OCI-LY7 (cell line): ENCODE results near the gene OR1F1. TPM values are rescaled to one million over a fixed set of nuclear protein-coding genes. Genes with fewer than 3 reads are reported as not detected.
"Not testable (repeated sequence)": the region's sequence is repeated elsewhere in the genome, so short reads cannot be mapped to it uniquely, and the experiment has no call there.

Source experiments
- BruUV-seq: library from RNA; stranded (reverse); fragments of 400-500 nt; replicated peaks from 2 replicates; lab custom pipeline; 2021; lab: Mats Ljungman, UMichigan
- CTCF ChIA-PET: fragments of 300-600 bp; sonication (Branson Sonifier 250); formaldehyde crosslinking; loops from one replicate; lab custom pipeline; 2022; ENCODE audit warnings: antibody characterized with exemption; ENCODE audit not compliant: unreplicated experiment; lab: Charles Lee
- POLR2A ChIA-PET: fragments of 300-600 bp; sonication (Branson Sonifier 250); formaldehyde crosslinking; loops from one replicate; lab custom pipeline; 2022; ENCODE audit warnings: antibody characterized with exemption; lab: Charles Lee
- DNase-seq: peaks from one replicate; pipeline ENCODE4 v3.0.0-alpha.2; 2015; ENCODE audit warnings: low spot score
- H2AFZ ChIP-seq: fragments of 200-600 bp; sonication (generic), shearing (Covaris generic); 2 replicates; pipeline ENCODE4 v1.6.1; 2014; ENCODE audit warnings: mild to moderate bottlenecking, antibody characterized with exemption, low read length, moderate library complexity
- H3K27ac ChIP-seq: fragments of 200-600 bp; sonication (generic); 2 replicates; pipeline ENCODE4 v1.5.1; 2014; ENCODE audit warnings: mixed run types, low read depth, mild to moderate bottlenecking, moderate library complexity, low read length, inconsistent platforms; ENCODE audit not compliant: poor library complexity, severe bottlenecking
- H3K36me3 ChIP-seq: fragments of 200-600 bp; sonication (generic); 2 replicates; pipeline ENCODE4 v1.6.1; 2014; ENCODE audit warnings: mild to moderate bottlenecking, antibody characterized with exemption, low read length, moderate library complexity, mixed read lengths; ENCODE audit not compliant: insufficient read depth
- H3K4me1 ChIP-seq: fragments of 200-600 bp; sonication (generic); 2 replicates; pipeline ENCODE4 v1.5.1; 2014; ENCODE audit warnings: mild to moderate bottlenecking, low read length; ENCODE audit not compliant: insufficient read depth, poor library complexity, severe bottlenecking
- H3K4me2 ChIP-seq: fragments of 200-600 bp; sonication (generic); 2 replicates; pipeline ENCODE4 v1.6.1; 2014; ENCODE audit warnings: mild to moderate bottlenecking, low read length
- H3K4me3 ChIP-seq: fragments of 200-600 bp; sonication (generic); 2 replicates; pipeline ENCODE4 v1.5.1; 2014; ENCODE audit warnings: mild to moderate bottlenecking, low read depth, low read length; ENCODE audit not compliant: poor library complexity, severe bottlenecking
- H3K79me2 ChIP-seq: fragments of 200-600 bp; sonication (generic); 2 replicates; pipeline ENCODE4 v1.6.1; 2016; ENCODE audit warnings: low read depth, mild to moderate bottlenecking, low read length, moderate library complexity, mixed read lengths; ENCODE audit not compliant: insufficient read depth
- H3K9me2 ChIP-seq: fragments of 200-600 bp; sonication (generic); 2 replicates; pipeline ENCODE4 v1.6.1; 2016; ENCODE audit warnings: mild to moderate bottlenecking, low read length, mixed read lengths; ENCODE audit not compliant: insufficient read depth
- H3K9me3 ChIP-seq: fragments of 200-600 bp; sonication (generic); 2 replicates; pipeline ENCODE4 v1.6.1; 2014; ENCODE audit warnings: mild to moderate bottlenecking, mixed run types, low read length, mixed read lengths
- H4K20me1 ChIP-seq: fragments of 200-600 bp; sonication (generic); 2 replicates; pipeline ENCODE4 v1.6.1; 2014; ENCODE audit warnings: mild to moderate bottlenecking, antibody characterized with exemption, low read length, moderate library complexity, mixed read lengths; ENCODE audit not compliant: insufficient read depth
- EZH2phosphoT487 ChIP-seq: fragments of 200-600 bp; sonication (generic); IDR thresholded peaks from 2 replicates; pipeline ENCODE4 v1.6.1; 2018; ENCODE audit warnings: low read depth, borderline replicate concordance, mild to moderate bottlenecking, mixed run types, antibody characterized with exemption, low read length, moderate library complexity, mixed read lengths
- intact Hi-C: fragments of 100-400 bp; cut with micrococcal nuclease; formaldehyde crosslinking; loops from one replicate; pipeline ENCODE4 v1.10.0; 2022; ENCODE audit not compliant: unreplicated experiment
- total RNA-seq, 2 experiments: library from RNA; depleted of rRNA in 1 of 2; stranded (reverse); fragments of >200 nt in 1 of 2; shearing (Covaris generic) in 1 of 2; gene quantifications; 2 replicates each; pipeline ENCODE4 v1.2.3, GENCODE V29; 2014 to 2022
- TF ChIP-seq, protein P1 (sequence below): fragments of 200-600 bp; sonication (generic); conservative IDR thresholded peaks from 2 replicates; pipeline ENCODE4 v1.5.1; 2014; ENCODE audit warnings: mild to moderate bottlenecking, antibody characterized with exemption, low read length, moderate library complexity, mixed read lengths

OR1F1 gene
- total RNA-seq, 2 experiments from 2014 or later = not detected

DNA sequence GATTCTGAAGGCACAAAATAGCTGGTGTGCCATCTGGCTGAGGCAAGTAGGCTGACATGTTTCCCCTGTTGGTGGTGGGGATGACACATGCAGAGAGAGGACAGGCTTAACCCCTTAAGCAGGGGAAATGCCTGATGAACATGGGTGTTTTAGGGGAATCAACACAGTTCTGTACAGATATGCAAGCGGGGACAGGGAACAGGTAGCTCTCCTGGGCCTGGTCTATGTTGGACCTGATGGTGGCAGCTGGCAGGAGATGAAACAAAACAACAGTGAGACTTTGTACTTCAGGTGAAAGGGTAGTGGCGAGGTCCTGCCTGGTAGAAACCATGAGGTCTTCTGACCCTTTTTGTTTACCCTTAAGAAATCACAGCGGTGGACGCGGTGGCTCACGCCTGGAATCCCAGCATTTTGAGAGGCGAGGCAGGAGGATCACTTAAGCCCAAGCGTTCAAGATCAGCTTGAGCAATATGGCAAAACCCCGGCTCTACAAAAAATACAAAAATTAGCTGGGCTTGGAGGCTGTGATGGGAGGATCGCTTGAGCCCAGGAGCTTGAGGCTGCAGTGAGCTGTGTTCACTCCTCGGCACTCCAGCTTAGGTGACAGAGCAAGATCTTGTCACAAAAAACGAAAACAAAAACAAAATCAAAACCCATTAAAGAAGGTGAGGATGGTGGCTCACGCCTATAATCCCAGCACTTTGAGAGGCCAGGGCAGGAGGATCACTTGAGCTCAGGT is 10.5 kb downstream of the OR1F1 start:
- H3K79me2 ChIP-seq = no peaks in the 10 kb centered on the region
- no TSS peak for BruUV-seq
- H3K27ac ChIP-seq = no peak overlapping the region
- H4K20me1 ChIP-seq = no peaks in the 10 kb centered on the region
- ChIA-PET POLR2A (interaction anchor here (0.6 kb wide), 1 partner anchor 60 kb away, joined by 3 read pairs; no protein-coding TSS in a partner anchor), CTCF (no interaction called here)
- TF ChIP-seq, protein P1, sequence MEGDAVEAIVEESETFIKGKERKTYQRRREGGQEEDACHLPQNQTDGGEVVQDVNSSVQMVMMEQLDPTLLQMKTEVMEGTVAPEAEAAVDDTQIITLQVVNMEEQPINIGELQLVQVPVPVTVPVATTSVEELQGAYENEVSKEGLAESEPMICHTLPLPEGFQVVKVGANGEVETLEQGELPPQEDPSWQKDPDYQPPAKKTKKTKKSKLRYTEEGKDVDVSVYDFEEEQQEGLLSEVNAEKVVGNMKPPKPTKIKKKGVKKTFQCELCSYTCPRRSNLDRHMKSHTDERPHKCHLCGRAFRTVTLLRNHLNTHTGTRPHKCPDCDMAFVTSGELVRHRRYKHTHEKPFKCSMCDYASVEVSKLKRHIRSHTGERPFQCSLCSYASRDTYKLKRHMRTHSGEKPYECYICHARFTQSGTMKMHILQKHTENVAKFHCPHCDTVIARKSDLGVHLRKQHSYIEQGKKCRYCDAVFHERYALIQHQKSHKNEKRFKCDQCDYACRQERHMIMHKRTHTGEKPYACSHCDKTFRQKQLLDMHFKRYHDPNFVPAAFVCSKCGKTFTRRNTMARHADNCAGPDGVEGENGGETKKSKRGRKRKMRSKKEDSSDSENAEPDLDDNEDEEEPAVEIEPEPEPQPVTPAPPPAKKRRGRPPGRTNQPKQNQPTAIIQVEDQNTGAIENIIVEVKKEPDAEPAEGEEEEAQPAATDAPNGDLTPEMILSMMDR = no peak
- TF ChIP-seq EZH2phosphoT487 = no peak
- H3K9me2 ChIP-seq = no peaks in the 10 kb centered on the region
- no peaks in the 10 kb centered on the region for H3K4me1 ChIP-seq
- H3K4me2 ChIP-seq = no peak overlapping the region
- intact Hi-C loops = no loop called here
- DNase-seq = no peak
- no peaks in the 10 kb centered on the region for H3K9me3 ChIP-seq
- no peak overlapping the region for H2AFZ ChIP-seq
- H3K4me3 ChIP-seq = no peak overlapping the region
- no peaks in the 10 kb centered on the region for H3K36me3 ChIP-seq

DNA sequence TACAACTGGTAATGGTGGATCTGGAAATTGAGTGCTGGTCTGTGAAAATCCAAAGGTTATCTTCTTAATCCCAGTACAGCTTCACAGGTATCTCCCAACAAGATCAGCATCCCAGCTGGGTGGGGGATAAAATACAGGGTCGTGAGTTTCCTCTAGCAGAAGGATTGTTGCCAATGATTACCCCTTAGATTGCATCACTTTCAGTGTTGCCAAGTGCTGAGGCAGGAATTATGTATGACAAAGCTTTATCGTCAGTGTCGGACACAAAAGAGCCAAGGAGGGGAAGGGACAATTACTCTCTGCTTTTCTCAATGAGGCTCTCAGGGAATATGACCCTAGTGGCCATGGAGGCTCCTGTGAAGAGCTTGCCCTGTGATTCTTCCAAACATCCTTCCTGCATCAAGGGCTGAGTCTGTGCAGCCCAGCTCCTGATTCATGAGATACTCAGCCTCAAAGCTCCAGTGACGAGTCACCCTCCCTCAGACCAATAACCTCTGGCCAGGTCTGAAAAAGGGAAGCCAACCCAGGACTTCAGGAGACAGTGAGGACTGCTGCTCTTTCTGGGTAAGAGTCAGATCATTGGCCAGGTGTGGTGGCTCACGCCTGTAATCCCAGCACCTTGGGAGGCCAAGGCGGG is 15.0 kb downstream of the OR1F1 start:
- Histone ChIP-seq H3K4me3 (no peak overlapping the region), H3K4me2 (no peak overlapping the region), H4K20me1 (no peaks in the 10 kb centered on the region), H3K4me1 (no peaks in the 10 kb centered on the region), H3K79me2 (no peaks in the 10 kb centered on the region), H3K9me2 (no peaks in the 10 kb centered on the region), H3K27ac (no peak overlapping the region), H2AFZ (no peak overlapping the region), H3K36me3 (no peaks in the 10 kb centered on the region), H3K9me3 (peaks cover 20% of the 10 kb centered on the region; the same call in 1 of the 2 replicates)
- BruUV-seq = no TSS peak
- CTCF ChIA-PET = no interaction called here
- POLR2A ChIA-PET = no interaction called here
- no peak for DNase-seq
- TF ChIP-seq EZH2phosphoT487 = no peak
- TF ChIP-seq, protein P1 = no peak
- intact Hi-C loops = no loop called here

- BruUV-seq, H4K20me1 ChIP-seq, H2AFZ ChIP-seq, H3K4me1 ChIP-seq, H3K27ac ChIP-seq, H3K4me3 ChIP-seq, intact Hi-C loops, CTCF ChIA-PET, H3K4me2 ChIP-seq, H3K36me3 ChIP-seq, H3K79me2 ChIP-seq, H3K9me2 ChIP-seq: not testable (repeated sequence)
- POLR2A ChIA-PET = interaction anchor here (0.6 kb wide), 1 partner anchor 11 kb away, joined by 4 read pairs; no protein-coding TSS in a partner anchor
- peak; percentile 51 for DNase-seq
- peaks cover 20% of the 10 kb centered on the region; the same call in 1 of the 2 replicates for H3K9me3 ChIP-seq
Observed at GRCh38 chr16:3205939-3206338, 17.9 kb downstream of the OR1F1 start.
